H1 (cell line): ENCODE data around the gene COLEC12. TPM values are rescaled to one million over a fixed set of nuclear protein-coding genes. Genes with fewer than 3 reads are reported as not detected.

Experiments used
- CTCF ChIA-PET: fragments of 300-600 bp; sonication (Branson Sonifier 250); formaldehyde crosslinking; loops from one replicate; lab custom pipeline; 2021; ENCODE audit not compliant: partially characterized antibody; lab: Charles Lee
- POLR2A ChIA-PET: fragments of 300-600 bp; sonication (Branson Sonifier 250); formaldehyde crosslinking; loops from one replicate; lab custom pipeline; 2021; ENCODE audit warnings: inconsistent platforms; ENCODE audit not compliant: partially characterized antibody; lab: Charles Lee
- DNase-seq, 2 experiments: peaks; one replicate each; pipeline versions ENCODE4 v3.0.0 to v3.0.0-alpha.2; 2010 to 2022; ENCODE audit warnings: low spot score in 2 of 2, low read depth in 1 of 2, mixed read lengths in 1 of 2
- FAIRE-seq: peaks from 2 replicates; lab custom pipeline; 2011; peaks lifted over from hg19 to GRCh38; lab: Jason Lieb, UNC
- H2AFZ ChIP-seq: 2 replicates; pipeline ENCODE4 v1.8.1; 2012; ENCODE audit warnings: low read length, inconsistent platforms
- H2AK5ac ChIP-seq: 2 replicates; pipeline ENCODE4 v1.6.1; 2013; ENCODE audit warnings: low read depth, low read length
- H2BK120ac ChIP-seq: replicated peaks from 2 replicates; pipeline ENCODE3; 2013; ENCODE audit warnings: low read depth, low read length, inconsistent platforms
- H2BK12ac ChIP-seq: 2 replicates; pipeline ENCODE4 v1.6.1; 2013; ENCODE audit warnings: low read depth, low read length
- H2BK15ac ChIP-seq: 2 replicates; pipeline ENCODE4 v1.6.1; 2013; ENCODE audit warnings: low read length
- H2BK20ac ChIP-seq: 2 replicates; pipeline ENCODE4 v1.6.1; 2013; ENCODE audit warnings: low read length
- H2BK5ac ChIP-seq: 2 replicates; pipeline ENCODE4 v1.6.1; 2013; ENCODE audit warnings: low read depth, low read length
- H3K14ac ChIP-seq: 2 replicates; pipeline ENCODE4 v1.6.1; 2013; ENCODE audit warnings: inconsistent platforms; ENCODE audit not compliant: insufficient read length
- H3K18ac ChIP-seq: 2 replicates; pipeline ENCODE4 v1.6.1; 2013; ENCODE audit warnings: low read length; ENCODE audit errors: extremely low read depth
- H3K23ac ChIP-seq: 2 replicates; pipeline ENCODE4 v1.6.1; 2013; ENCODE audit warnings: inconsistent platforms; ENCODE audit not compliant: insufficient read length
- H3K23me2 ChIP-seq: 2 replicates; pipeline ENCODE4 v1.6.1; 2013; ENCODE audit warnings: low read depth, low read length
- H3K27ac ChIP-seq: 2 replicates; pipeline ENCODE4 v1.6.1; 2011; ENCODE audit warnings: low read depth, low read length, inconsistent platforms
- H3K27me3 ChIP-seq, 4 experiments: replicated peaks in 1 of 4; 1 replicate in 1 of 4; 2 replicates in 3 of 4; pipeline versions ENCODE4 v1.6.1 to v1.8.1; 2011 to 2013; ENCODE audit warnings: low read length in 3 of 4, mild to moderate bottlenecking in 3 of 4, inconsistent platforms in 2 of 4, mixed read lengths in 2 of 4, moderate library complexity in 1 of 4; ENCODE audit not compliant: control insufficient read depth in 3 of 4, insufficient read depth in 3 of 4; ENCODE audit errors: extremely low read depth in 1 of 4
- H3K36me3 ChIP-seq, 4 experiments: 2 replicates each; pipeline versions ENCODE4 v1.6.1 to v1.8.1; 2011 to 2013; ENCODE audit warnings: mild to moderate bottlenecking in 4 of 4, low read length in 3 of 4, moderate library complexity in 2 of 4, control low read depth in 1 of 4, inconsistent platforms in 1 of 4; ENCODE audit not compliant: insufficient read depth in 4 of 4, control insufficient read depth in 2 of 4
- H3K4ac ChIP-seq: replicated peaks from 2 replicates; pipeline ENCODE3; 2013; ENCODE audit warnings: low read length, low read depth, mixed read lengths, inconsistent platforms; ENCODE audit not compliant: insufficient read length
- H3K4me1 ChIP-seq, 4 experiments: replicated peaks in 1 of 4; 1 replicate in 1 of 4; 2 replicates in 3 of 4; pipeline versions ENCODE4 v1.6.1 to v1.8.1; 2011 to 2013; ENCODE audit warnings: low read length in 3 of 4, inconsistent platforms in 2 of 4, mixed read lengths in 1 of 4; ENCODE audit not compliant: insufficient read depth in 4 of 4, control insufficient read depth in 3 of 4
- H3K4me2 ChIP-seq, 2 experiments: 2 replicates each; pipeline versions ENCODE4 v1.6.1 to v1.8.1; 2011 to 2013; ENCODE audit warnings: low read depth in 2 of 2, low read length in 2 of 2, control low read depth in 1 of 2, inconsistent platforms in 1 of 2, mild to moderate bottlenecking in 1 of 2; ENCODE audit not compliant: insufficient read depth in 1 of 2
- H3K4me3 ChIP-seq, 4 experiments: fragments of 200-600, 300-600 bp in 1 of 4; sonication (generic), shearing (Covaris generic), sonication (Bioruptor Twin) in 1 of 4; 2 replicates each; pipeline versions ENCODE4 v1.5.1 to v1.8.1; 2011 to 2016; ENCODE audit warnings: low read length in 4 of 4, low read depth in 3 of 4, control low read depth in 2 of 4, inconsistent platforms in 2 of 4, mild to moderate bottlenecking in 2 of 4, mixed read lengths in 1 of 4, moderate library complexity in 1 of 4; ENCODE audit not compliant: insufficient read depth in 2 of 4; ENCODE audit errors: extremely low read depth in 1 of 4
- H3K56ac ChIP-seq: replicated peaks from 2 replicates; pipeline ENCODE3; 2013; ENCODE audit warnings: low read depth, mild to moderate bottlenecking, mixed read lengths, low read length, inconsistent platforms; ENCODE audit not compliant: insufficient read length
- H3K79me1 ChIP-seq: 2 replicates; pipeline ENCODE4 v1.6.1; 2013; ENCODE audit warnings: low read depth, low read length, control low read depth
- H3K79me2 ChIP-seq, 2 experiments: 2 replicates each; pipeline versions ENCODE4 v1.6.1 to v1.8.1; 2012 to 2013; ENCODE audit warnings: low read length in 2 of 2, mild to moderate bottlenecking in 2 of 2, inconsistent platforms in 1 of 2; ENCODE audit not compliant: insufficient read depth in 2 of 2, control insufficient read depth in 1 of 2
- H3K9ac ChIP-seq, 4 experiments: replicated peaks in 1 of 4; 1 replicate in 1 of 4; 2 replicates in 3 of 4; pipeline versions ENCODE4 v1.6.1 to v1.8.1; 2011 to 2013; ENCODE audit warnings: low read depth in 3 of 4, low read length in 3 of 4, control low read depth in 2 of 4, mild to moderate bottlenecking in 2 of 4, moderate library complexity in 2 of 4, inconsistent platforms in 1 of 4; ENCODE audit errors: extremely low read depth in 1 of 4
- H3K9me3 ChIP-seq, 2 experiments: 2 replicates each; pipeline versions ENCODE4 v1.6.1 to v1.8.1; 2012 to 2013; ENCODE audit warnings: mild to moderate bottlenecking in 2 of 2, moderate library complexity in 2 of 2, control low read depth in 1 of 2, inconsistent platforms in 1 of 2, low read depth in 1 of 2, low read length in 1 of 2, mixed read lengths in 1 of 2; ENCODE audit not compliant: insufficient read depth in 2 of 2
- H4K20me1 ChIP-seq, 2 experiments: replicated peaks in 1 of 2; 2 replicates each; pipeline versions ENCODE3 to v1.8.1; 2011 to 2013; ENCODE audit warnings: inconsistent platforms in 2 of 2, low read length in 2 of 2, mild to moderate bottlenecking in 1 of 2; ENCODE audit not compliant: insufficient read depth in 2 of 2, control insufficient read depth in 1 of 2
- H4K5ac ChIP-seq: 2 replicates; pipeline ENCODE4 v1.6.1; 2013; ENCODE audit warnings: low read length, low read depth, mixed read lengths, inconsistent platforms; ENCODE audit not compliant: insufficient read length
- H4K8ac ChIP-seq: 2 replicates; pipeline ENCODE4 v1.8.0; 2013; ENCODE audit warnings: mild to moderate bottlenecking, moderate library complexity, low read length, inconsistent platforms; ENCODE audit not compliant: insufficient read depth; ENCODE audit errors: extremely low read depth
- H4K91ac ChIP-seq: replicated peaks from 2 replicates; pipeline ENCODE3; 2013; ENCODE audit warnings: low read length, mixed read lengths, inconsistent platforms; ENCODE audit not compliant: insufficient read length
- BACH1 ChIP-seq: IDR thresholded peaks from 2 replicates; pipeline ENCODE4 v1.6.1; 2012; ENCODE audit warnings: low read length, improper control_type of control experiment
- CTBP2 ChIP-seq: IDR thresholded peaks from 2 replicates; pipeline ENCODE4 v1.7.0; 2011; ENCODE audit warnings: borderline replicate concordance, mild to moderate bottlenecking, moderate library complexity, mixed read lengths, low read length; ENCODE audit not compliant: insufficient read depth, insufficient read length
- EP300 ChIP-seq, 2 experiments: IDR thresholded peaks; 1 replicate in 1 of 2; 2 replicates in 1 of 2; pipeline ENCODE4 v1.6.1; 2011 to 2012; ENCODE audit warnings: low read depth in 2 of 2, low read length in 2 of 2, mild to moderate bottlenecking in 2 of 2, borderline replicate concordance in 1 of 2, inconsistent platforms in 1 of 2, moderate library complexity in 1 of 2
- HDAC2 ChIP-seq, 2 experiments: fragments of 300-600 bp in 1 of 2; sonication (generic) in 1 of 2; IDR thresholded peaks; 2 replicates each; pipeline ENCODE4 v1.6.1; 2011 to 2012; ENCODE audit warnings: low read depth in 2 of 2, low read length in 2 of 2, mild to moderate bottlenecking in 2 of 2, moderate library complexity in 2 of 2, borderline replicate concordance in 1 of 2, inconsistent platforms in 1 of 2
- KDM1A ChIP-seq: fragments of 200-600, 300-600 bp; sonication (generic); IDR thresholded peaks from 2 replicates; pipeline ENCODE4 v1.7.1; 2016; ENCODE audit warnings: mild to moderate bottlenecking, low read length, borderline replicate concordance
- POU5F1 ChIP-seq: IDR thresholded peaks from 2 replicates; pipeline ENCODE4 v1.6.1; 2011; ENCODE audit warnings: low read depth, mild to moderate bottlenecking, low read length, moderate library complexity
- RBBP5 ChIP-seq: IDR thresholded peaks from 2 replicates; pipeline ENCODE4 v1.7.1; 2012; ENCODE audit warnings: low read depth, mild to moderate bottlenecking, inconsistent platforms, low read length, moderate library complexity, borderline replicate concordance
- RNF2 ChIP-seq: fragments of 200-900, 300-1000 bp; sonication (generic); IDR thresholded peaks from 2 replicates; pipeline ENCODE4 v1.7.1; 2016; ENCODE audit warnings: borderline replicate concordance, low read depth, mild to moderate bottlenecking, antibody characterized with exemption, low read length; ENCODE audit not compliant: poor library complexity, severe bottlenecking; ENCODE audit errors: missing control alignments
- SP1 ChIP-seq: IDR thresholded peaks from 2 replicates; pipeline ENCODE4 v1.6.1; 2011; ENCODE audit warnings: low read depth, low read length
- SP4 ChIP-seq: IDR thresholded peaks from 2 replicates; pipeline ENCODE4 v1.6.1; 2012; ENCODE audit warnings: low read length, inconsistent platforms
- TAF7 ChIP-seq: optimal IDR thresholded peaks from 2 replicates; pipeline ENCODE3; 2011; ENCODE audit warnings: low read depth, mild to moderate bottlenecking, inconsistent platforms, low read length, moderate library complexity, borderline replicate concordance
- WGBS, 2 experiments: shearing (Covaris generic) in 1 of 2; methylation state at CpG; one replicate each; pipeline versions ENCODE4 v1.1.6 to v1.1.7; 2013 to 2015; ENCODE audit warnings: low lambda C conversion rate in 2 of 2, mixed read lengths in 2 of 2, inconsistent platforms in 1 of 2, low coverage in 1 of 2, missing lambda C conversion rate in 1 of 2; ENCODE audit not compliant: insufficient replicate concordance in 2 of 2, insufficient coverage in 1 of 2, insufficient read length in 1 of 2; ENCODE audit errors: extremely low coverage in 1 of 2, missing lambda C conversion rate in 1 of 2; 5-methylcytosine and 5-hydroxymethylcytosine counted together
- polyA plus RNA-seq, 7 experiments: library from polyadenylated mRNA; depleted of rRNA in 3 of 7; stranded (reverse) in 5 of 7; unstranded in 2 of 7; fragments of >200 nt in 5 of 7; fragments of 200-250 nt in 2 of 7; gene quantifications; 1 replicate in 5 of 7; 2 replicates in 1 of 7; 4 replicates in 1 of 7; pipeline versions ENCODE4 v1.2.1 to v1.2.3, GENCODE V29; 2011 to 2013; ENCODE audit warnings: missing spikeins in 2 of 7, mixed read lengths in 2 of 7
- total RNA-seq: library from RNA; stranded (reverse); fragmentation: NEBNext Ultra II Directional; extraction: Animal tissue kit (Norgen Biotek cat#: 25700); gene quantifications from 2 replicates; pipeline ENCODE4 v1.2.1, GENCODE V29; 2021
- TF ChIP-seq, protein P1 (sequence below): IDR thresholded peaks from 2 replicates; pipeline ENCODE4 v1.6.1; 2011; ENCODE audit warnings: low read length, improper control_type of control experiment

COLEC12 gene
- total and polyA plus RNA-seq, 2 of the 8 experiments (the other 6 are each of a cell fraction or from before 2014, with no cell fraction given) = 0.44 to 2.3 TPM

DNA sequence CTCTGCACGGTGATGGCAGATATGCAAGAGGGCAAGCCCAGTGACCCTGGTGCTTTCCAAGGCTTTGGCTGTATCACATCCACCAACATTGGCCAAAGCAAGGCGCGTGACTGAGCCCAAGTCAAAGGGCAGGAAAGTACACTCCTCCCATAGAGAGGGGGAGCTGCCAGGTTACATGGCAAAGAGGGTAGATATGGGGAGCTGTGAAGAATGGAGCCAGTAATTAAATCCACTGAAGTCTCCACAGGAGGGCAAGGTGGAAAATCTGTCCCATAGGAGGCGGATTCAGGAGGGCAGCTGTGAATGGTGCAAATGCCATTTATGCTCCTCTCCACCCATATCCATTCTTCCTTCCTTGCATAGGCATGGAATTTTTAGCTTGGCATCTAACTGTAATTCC is 188.1 kb downstream of the COLEC12 start:
- DNase-seq = no peak
- no peak overlapping the region for H2AFZ ChIP-seq
- no peak overlapping the region for H3K4ac ChIP-seq
- H4K8ac ChIP-seq = no peak overlapping the region
- no peak overlapping the region for H3K23ac ChIP-seq
- no peak overlapping the region for H4K91ac ChIP-seq
- H3K14ac ChIP-seq = no peak overlapping the region
- no peaks in the 10 kb centered on the region for H3K36me3 ChIP-seq
- no peak overlapping the region for H3K56ac ChIP-seq
- ChIA-PET CTCF (interaction anchor here (0.6 to 2.3 kb wide), 5 partner anchors 9 to 171 kb away, joined by 3 to 5 read pairs (median 3); no protein-coding TSS in a partner anchor), POLR2A (no interaction called here)
- H2BK12ac ChIP-seq = no peak overlapping the region
- no peak for FAIRE-seq
- H3K4me2 ChIP-seq = no peak overlapping the region
- no peak overlapping the region for H3K27ac ChIP-seq
- no peak overlapping the region for H2BK15ac ChIP-seq
- H3K18ac ChIP-seq = no peak overlapping the region
- H3K4me3 ChIP-seq = no peak overlapping the region
- no peaks in the 10 kb centered on the region for H3K27me3 ChIP-seq
- H3K23me2 ChIP-seq = peaks cover 1% of the 10 kb centered on the region; the same call in 1 of the 2 replicates
- H2BK5ac ChIP-seq = no peak overlapping the region
- no peaks in the 10 kb centered on the region for H3K79me1 ChIP-seq
- H4K5ac ChIP-seq = no peak overlapping the region
- 66% methylated on average over 4 of the region's 4 CpGs; no CpG with 5 or more reads in 1 of the 2 experiments for WGBS, 2 experiments
- H4K20me1 ChIP-seq = no peaks in the 10 kb centered on the region
- H2BK20ac ChIP-seq = no peak overlapping the region
- H3K9me3 ChIP-seq = no peaks in the 10 kb centered on the region
- no peak overlapping the region for H2AK5ac ChIP-seq
- no peak overlapping the region for H2BK120ac ChIP-seq
- no peak overlapping the region for H3K9ac ChIP-seq
- peaks cover 0 to 2% (median 0%) of the 10 kb centered on the region in 4 experiments; a peak in 1 of 7 replicates for H3K4me1 ChIP-seq
- H3K79me2 ChIP-seq = no peaks in the 10 kb centered on the region
- TF ChIP-seq SP1 = no peak
- TF ChIP-seq TAF7 = no peak
- no peak for TF ChIP-seq BACH1
- TF ChIP-seq CTBP2 = no peak
- TF ChIP-seq SP4 = no peak
- no peak for TF ChIP-seq RNF2
- TF ChIP-seq KDM1A = no peak
- TF ChIP-seq EP300 (IDR thresholded peaks at IDR 0.05; ENCODE audit: borderline replicate concordance in 1 of 2, low read depth in 2 of 2, low read length in 2 of 2) = no peak
- TF ChIP-seq, protein P1, sequence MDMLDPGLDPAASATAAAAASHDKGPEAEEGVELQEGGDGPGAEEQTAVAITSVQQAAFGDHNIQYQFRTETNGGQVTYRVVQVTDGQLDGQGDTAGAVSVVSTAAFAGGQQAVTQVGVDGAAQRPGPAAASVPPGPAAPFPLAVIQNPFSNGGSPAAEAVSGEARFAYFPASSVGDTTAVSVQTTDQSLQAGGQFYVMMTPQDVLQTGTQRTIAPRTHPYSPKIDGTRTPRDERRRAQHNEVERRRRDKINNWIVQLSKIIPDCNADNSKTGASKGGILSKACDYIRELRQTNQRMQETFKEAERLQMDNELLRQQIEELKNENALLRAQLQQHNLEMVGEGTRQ = no peak
- TF ChIP-seq RBBP5 = no peak
- TF ChIP-seq POU5F1 = no peak
- no peak for TF ChIP-seq HDAC2 (IDR thresholded peaks at IDR 0.05; ENCODE audit: borderline replicate concordance in 1 of 2, low read depth in 2 of 2, low read length in 2 of 2)
